ENCODE data around the gene ATP9A.
"Not testable (repeated sequence)": the region's sequence is repeated elsewhere in the genome, so short reads cannot be mapped to it uniquely, and the experiment has no call there.

The ATP9A gene

DNA sequence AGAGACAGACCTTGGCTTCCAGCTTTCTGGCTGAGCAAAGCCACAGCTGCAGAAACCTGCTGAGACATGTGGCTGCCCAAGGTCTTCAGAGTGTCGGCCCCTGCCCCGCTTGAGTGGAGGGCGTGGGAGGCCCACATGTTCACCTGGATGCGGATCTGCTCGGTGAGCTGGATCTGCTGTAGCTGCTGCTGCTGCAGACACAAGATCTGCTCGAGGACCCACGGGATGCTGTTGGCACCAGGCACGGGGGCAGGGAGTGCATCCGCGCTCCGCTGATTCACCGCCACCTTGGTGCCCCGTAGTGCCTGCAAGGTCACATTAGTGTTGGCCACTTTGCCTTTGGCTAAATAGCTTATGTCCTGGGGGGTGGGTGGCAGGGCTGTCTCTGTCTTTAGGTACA, 23.4 kb upstream of the ATP9A start:
- DNase-seq (ENCODE audit: low spot score): no peak

DNA sequence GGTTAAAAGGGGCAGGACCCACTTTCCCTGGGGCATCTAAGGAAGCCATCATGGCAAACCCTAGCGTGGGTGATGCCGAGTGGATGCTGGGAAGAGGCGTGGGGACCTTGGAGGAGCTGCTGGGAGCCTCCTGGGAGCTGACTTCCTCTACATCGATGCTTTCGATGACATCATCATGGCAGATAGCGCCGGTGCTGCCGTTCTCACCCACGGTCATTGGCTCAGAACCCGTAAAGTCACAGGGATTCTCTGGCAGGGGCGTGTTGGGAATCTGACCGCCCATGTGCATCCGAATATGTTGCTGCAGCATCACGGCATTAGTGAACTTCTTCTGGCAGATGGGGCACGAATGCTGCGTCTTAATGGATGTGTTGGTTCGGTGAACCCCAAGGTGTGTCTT, 22.1 kb upstream of the ATP9A start:
- no peak for DNase-seq (ENCODE audit: low spot score)

DNA sequence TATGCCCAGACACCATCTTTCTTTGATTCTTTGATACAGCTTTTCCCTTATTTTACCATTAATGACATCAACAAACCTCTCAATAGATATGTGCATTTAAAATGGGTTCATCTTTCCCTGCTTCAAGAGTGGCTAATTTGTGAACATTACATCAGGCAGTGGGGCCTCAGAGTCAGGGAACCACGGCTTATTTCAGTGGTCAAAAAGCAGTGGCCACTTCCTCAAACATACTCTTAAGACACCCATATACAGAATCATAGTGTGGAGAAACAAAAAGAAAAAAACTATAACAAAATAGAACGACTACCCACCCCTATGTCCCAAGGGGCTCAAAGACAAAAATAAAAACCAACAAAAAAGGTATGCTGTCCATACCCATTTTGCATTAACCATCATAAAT, 21.2 kb upstream of the ATP9A start:
- no peak for DNase-seq (ENCODE audit: low spot score)

DNA sequence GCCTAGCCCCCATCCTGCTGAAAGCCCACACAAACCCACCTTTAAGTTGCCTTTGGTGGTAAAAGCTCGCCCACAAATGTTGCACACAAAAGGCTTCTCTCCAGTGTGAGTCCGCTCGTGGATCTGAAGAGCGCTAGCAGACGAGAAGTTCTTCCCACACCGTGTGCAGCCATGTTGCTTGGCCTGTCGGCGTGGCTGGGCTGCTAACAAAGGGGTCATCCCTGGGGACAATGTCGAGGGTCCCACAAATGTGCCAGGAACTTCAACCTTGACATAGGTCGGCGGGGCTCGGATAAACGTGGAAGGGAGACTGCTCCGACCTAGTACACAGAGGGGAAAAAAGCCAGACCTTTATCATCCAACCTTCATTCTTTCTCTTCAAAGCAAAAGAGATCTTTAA, 20.6 kb upstream of the ATP9A start:
- no peak for DNase-seq (ENCODE audit: low spot score)

DNA sequence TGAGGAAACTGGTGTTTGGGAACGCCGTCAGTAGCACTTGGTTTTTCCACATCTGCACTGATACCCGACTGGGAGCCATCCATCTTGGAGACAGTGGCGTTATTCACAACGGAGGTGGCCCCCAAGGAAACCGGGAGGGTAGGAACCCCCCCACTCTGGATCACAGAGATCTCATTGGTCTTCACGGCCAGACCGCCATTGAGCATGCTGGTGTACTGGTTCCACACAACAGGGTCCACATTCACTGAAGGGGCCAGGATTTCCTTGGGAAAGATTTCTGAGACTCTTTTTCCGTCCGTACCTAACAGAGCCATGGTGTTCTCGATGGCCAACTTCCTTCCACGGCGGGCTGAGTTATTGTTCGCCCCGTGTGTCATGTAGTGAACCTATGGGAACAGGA, 16.1 kb upstream of the ATP9A start:
- DNase-seq (ENCODE audit: low spot score): no peak

- DNase-seq (ENCODE audit: low spot score): not testable (repeated sequence)
These were observed 10.1 kb upstream of the ATP9A start for GRCh38 chr20:51778229-51778759.

DNA sequence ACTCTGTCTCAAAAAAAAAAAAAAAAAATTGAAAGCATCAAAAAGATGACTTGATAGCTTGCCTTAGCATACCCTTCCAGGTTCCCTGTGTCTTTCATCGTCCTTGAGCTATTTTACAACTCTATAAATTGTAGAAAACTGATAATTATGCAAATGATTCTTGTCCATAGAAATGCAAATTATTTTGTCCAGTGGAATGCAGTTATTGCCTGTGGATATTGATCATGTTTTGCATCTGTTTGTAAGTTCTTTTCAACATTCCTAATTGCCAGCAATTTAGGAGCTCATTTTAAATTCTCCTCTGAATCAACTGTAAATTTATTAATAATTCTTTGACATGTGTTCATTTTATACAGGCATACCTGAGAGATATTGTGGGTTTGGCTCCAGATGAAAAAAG, 7.1 kb upstream of the ATP9A start:
- DNase-seq (ENCODE audit: low spot score): no peak

- DNase-seq (ENCODE audit: low spot score): no peak
These were observed 4.0 kb upstream of the ATP9A start for GRCh38 chr20:51772236-51772635.

DNA sequence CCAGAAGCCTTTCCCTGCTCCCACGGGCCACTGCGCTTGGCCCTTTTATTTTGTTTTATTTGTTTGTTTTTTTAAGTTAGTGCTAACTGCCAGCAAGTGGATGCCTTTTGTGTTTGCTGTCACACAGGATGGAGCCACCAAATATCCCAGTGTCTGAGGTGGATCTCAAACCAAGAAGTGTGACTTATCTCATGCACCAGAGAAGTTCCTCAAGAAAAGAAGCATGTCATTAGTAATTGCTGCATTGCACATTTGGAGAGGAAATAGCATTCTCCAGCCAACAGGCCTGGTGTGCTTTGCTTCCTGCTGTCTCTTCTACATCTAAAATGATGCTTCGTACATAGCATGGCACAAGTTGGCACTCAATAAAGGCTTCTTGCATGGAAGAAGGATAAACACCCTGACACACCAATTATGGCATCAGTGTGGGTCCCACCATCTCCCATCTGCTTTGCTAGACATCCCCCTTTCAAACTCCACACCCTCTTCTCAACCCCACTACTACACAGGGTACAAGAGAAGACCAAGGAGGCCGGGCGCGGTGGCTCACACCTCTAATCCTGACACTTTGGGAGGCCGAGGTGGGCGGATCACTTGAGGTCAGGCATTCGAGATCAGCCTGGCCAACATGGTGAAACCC, 1.9 kb upstream of the ATP9A start:
- no peak for DNase-seq (ENCODE audit: low spot score)

DNA sequence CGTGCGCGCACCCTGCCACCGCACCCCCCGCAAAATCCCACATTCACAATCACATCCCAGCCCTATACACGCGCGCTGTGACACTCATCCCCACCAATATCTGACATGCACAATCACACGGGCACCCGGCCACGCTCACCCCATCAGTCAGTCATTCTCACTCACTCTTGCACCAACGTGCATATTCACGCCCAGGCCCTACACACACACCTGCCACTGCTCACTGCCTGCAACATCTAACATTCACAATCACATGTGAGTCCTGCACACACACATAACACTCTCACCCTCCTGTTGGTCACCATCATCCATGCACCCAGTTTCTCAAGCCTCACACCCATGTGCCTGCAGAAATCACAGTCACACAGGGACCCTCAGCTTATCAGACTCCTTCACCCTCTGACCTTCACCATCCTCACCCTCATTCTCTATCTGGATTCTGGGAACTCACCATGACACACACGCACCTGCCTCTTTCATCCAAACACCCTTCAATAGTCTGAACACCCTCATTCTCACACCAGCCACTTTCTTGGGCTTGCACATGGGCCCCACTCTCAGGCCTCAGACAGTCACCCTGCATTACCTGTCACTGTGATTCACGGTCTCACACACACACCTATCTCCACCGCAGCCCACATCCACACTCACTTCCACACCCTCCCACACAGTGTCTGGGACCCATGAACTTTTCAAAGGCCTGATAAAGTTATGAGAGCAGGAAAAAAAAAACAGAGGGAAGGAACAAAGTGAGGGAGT, 748 bp upstream of the ATP9A start:
- DNase-seq (ENCODE audit: low spot score): peak; percentile 14

DNA sequence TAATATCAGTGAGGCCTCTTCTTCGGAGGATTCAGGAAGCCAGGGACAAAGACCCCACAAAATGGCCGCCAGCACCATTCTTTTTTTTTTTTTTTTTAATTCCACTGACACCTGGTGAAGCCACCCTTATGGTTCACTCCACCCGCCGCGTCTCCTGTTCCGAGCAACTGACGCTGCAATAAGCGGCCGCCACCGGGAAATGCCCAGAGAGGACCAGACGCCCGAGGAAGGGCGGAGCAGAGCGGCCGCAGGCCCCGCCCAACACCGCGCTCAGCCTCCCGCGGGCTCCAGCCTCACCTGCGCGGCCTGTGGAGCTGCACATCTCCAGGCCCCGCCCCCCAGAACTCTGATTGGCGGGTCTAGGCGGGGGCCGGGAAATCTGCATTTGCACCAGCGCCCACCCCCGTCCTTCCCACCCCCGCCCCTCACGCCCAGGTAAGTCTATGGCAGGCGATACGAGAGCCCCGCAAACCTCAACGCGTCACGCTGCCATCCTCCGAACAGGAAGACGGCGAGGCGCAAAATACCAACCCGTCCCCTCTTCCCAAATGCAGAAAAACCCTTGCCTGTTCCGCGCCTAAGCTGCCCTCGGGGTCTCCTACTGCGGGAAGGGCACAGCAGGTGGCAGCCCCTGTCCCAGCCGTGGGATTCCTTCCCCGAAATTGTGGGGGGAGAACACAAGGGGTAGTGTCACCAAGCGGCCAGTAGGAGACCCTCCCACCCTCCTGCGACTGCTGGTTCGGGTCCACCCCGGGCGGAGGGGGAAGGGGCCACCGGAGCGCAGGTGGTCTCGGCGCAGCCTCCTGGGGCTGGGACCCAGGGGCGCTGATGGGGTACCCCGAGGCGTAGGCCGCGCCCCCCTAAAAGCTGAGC, 960 bp downstream of the ATP9A start:
- DNase-seq (ENCODE audit: low spot score): peak; percentile 92

GRCh38 chr20:51765381-51765780, 2.8 kb downstream of the ATP9A start:
- not testable (repeated sequence) for DNase-seq (ENCODE audit: low spot score)

GRCh38 chr20:51763965-51764602, 4.1 kb downstream of the ATP9A start:
- no peak for DNase-seq (ENCODE audit: low spot score)

GRCh38 chr20:51760905-51761546, 7.2 kb downstream of the ATP9A start:
- DNase-seq (ENCODE audit: low spot score): no peak

- no peak for DNase-seq (ENCODE audit: low spot score)
These were observed 8.2 kb downstream of the ATP9A start for GRCh38 chr20:51759769-51760510.

GRCh38 chr20:51758978-51759544, 9.1 kb downstream of the ATP9A start:
- DNase-seq (ENCODE audit: low spot score): no peak

- DNase-seq (ENCODE audit: low spot score): no peak
These were observed 11.0 kb downstream of the ATP9A start for GRCh38 chr20:51757226-51757625.

DNA sequence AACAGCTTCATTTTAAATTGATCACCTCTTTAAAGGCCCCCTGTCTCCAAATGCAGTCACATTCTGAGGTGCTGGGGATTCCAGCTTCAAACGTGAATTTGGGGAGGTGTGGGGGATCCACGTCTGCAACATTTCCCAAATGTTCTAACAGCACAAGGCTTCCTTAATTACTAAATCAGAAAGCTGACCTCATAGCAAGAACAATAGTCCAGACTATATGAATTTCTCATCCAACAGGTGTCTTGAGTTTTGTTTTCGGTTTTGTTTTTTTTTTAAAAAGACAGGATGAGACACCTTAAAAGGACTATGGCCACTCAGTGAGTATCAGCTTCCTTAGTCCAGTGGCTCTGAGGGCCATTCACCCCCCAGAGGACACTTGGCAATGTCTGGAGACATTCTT, 11.5 kb downstream of the ATP9A start:
- no peak for DNase-seq (ENCODE audit: low spot score)

- not testable (repeated sequence) for DNase-seq (ENCODE audit: low spot score)
These were observed 15.0 kb downstream of the ATP9A start for GRCh38 chr20:51753220-51753619.

- DNase-seq (ENCODE audit: low spot score): no peak
These were observed 15.7 kb downstream of the ATP9A start for GRCh38 chr20:51752343-51752951.

Measured in iPS-NIHi11 (cell line).